Stimulated activated CD8-positive, alpha-beta memory T cell treated with anti-CD3 and anti-CD28 coated beads, Interleukin-4, amount 100 ng/mL, for 24 hours (primary cell): ENCODE data around the gene ITPKC.

ENCODE experiments used
- DNase-seq: peaks from one replicate; pipeline ENCODE4 v3.0.0-alpha.2; 2020; ENCODE audit warnings: low read depth

The ITPKC gene

GRCh38 chr19:40690050-40690692 is 26.7 kb upstream of the ITPKC start, which contains the start of gene NUMBL:
TSS of gene NUMBL (minus strand) at chr19:40690651. CDS start at chr19:40690483, 168 bp downstream.
- DNase-seq = no peak

GRCh38 chr19:40690693-40691420 is 26.1 kb upstream of the ITPKC start:
- peak; percentile 85 for DNase-seq

GRCh38 chr19:40691421-40692211 is 25.3 kb upstream of the ITPKC start:
- no peak for DNase-seq

GRCh38 chr19:40692212-40692551 is 24.7 kb upstream of the ITPKC start:
- no peak for DNase-seq

DNA sequence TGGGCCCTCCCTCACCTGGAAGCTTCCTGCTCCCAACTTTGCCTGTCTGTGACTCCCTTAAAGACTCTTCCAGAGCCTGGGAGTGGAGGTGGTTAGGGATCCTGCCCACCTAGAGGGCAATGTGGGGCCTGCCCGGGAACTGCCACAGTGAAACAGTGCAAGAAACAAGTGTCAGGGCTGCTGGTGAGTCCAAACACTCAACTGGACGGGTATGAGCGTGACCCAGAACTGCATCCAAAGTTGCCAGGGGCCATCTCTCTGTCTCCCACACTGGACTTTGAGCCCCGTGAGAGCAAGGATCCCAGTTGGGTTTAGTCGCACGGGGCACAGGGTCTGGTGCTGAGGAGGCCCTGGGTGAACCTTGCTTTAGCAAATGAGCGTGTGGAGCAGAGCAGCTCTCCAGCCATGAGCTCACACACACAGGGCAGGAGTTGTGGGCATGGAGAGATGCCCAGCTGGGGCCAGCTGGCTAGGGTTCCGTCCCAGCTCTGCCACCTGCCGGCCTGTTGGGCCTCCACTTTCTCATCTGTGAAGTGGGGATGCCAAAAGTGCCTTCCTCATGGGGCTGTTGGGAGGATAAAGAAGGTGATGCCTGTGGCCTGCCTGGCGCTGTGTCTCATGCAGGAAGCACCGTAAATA is 23.6 kb upstream of the ITPKC start:
- no peak for DNase-seq

DNA sequence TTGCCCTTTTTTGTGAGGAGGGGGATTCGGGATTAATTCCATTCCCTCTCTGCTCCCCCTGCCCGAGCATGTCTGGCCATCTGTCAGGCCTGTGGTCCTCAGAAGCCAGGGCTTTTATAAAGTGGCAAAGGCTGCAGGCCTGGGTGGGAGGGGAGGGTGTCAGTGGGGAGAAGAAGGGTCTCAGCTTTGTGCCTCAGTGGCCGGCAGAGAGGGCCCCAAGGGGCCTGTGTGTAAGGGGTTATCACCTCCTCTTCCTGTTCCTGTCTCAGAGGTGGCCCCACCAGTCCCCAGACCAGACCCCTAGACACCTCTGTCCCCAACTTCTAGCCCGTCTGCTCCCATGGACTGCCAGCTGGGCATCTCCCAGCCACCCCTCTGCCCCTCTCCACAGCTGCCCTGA is 23.0 kb upstream of the ITPKC start:
- DNase-seq = no peak

- DNase-seq = no peak
Measured at GRCh38 chr19:40695881-40696280, 21.0 kb upstream of the ITPKC start.

DNA sequence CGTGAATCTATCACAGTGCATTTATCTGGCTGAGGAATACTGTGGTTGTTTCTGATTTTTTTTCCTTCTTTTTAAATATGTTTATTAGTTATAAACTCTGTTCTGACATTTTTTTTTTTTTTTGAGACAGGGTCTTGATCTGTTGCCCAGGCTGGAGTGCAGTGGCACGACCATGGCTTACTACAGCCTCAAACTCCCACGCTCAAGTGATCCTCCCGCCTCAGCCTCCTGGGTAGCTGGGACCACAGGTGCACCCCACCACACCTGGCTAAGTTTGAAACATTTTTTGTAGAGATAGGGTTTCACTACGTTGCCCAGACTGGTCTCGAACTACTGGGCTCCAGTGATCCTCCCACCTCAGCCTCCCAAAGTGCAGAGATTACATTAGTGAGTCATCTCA is 19.9 kb upstream of the ITPKC start:
- DNase-seq = no peak

DNA sequence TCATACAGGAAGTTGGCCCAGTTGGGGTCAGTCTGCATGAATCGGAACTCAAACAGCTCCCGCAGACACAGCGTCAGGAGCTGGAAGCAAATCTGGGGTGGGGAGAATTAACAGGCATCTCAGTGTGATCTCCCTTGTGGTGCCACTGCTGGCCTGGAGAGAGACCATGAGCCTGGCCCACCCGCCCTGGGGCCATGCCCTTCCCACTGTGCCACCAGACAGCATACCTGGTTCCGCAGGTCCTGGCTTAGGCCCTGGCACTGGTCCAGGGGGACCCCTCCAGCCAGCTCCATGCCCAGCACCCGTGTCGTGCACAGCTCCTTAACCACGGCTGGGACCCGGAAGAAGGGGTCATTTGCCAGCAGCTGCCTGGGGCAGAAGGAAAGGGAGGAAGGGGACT is 16.8 kb upstream of the ITPKC start:
- no peak for DNase-seq

DNA sequence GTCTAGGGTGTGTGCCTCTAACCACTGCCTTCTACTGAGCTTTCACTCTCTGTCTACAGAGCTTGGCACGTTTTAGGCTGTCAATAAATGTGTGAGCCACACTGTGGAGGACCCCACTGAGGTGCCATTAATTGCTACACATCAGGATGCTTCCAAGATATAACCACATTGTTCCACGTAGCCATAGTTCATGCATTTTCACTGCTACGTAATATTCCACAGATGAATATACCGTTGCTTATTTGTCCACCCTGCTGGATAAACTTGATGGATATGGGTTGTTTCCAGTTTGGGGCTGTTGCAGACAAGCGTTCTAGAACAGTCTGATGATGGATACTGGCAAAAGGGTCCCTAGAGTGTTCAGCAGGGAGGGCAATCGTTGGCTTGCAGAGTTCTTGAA is 15.2 kb upstream of the ITPKC start:
- no peak for DNase-seq

GRCh38 chr19:40702337-40703012 is 14.4 kb upstream of the ITPKC start:
- no peak for DNase-seq

GRCh38 chr19:40703029-40703755 is 13.7 kb upstream of the ITPKC start:
- DNase-seq = no peak

GRCh38 chr19:40704491-40705361 is 12.2 kb upstream of the ITPKC start:
- no peak for DNase-seq

DNA sequence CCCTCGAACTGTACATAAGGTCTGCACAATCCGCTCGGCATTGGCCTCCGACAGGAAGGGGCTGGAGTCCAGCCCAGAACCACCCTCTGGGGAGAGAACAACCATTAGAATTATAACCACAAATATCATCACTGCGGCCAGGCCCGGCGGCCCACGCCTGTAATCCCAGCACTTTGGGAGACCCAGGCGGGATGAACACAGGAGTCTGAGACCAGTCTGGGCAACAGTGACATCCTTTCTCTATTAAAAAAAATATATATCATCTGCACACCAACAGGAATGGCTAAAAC is 11.6 kb upstream of the ITPKC start:
- DNase-seq = no peak

DNA sequence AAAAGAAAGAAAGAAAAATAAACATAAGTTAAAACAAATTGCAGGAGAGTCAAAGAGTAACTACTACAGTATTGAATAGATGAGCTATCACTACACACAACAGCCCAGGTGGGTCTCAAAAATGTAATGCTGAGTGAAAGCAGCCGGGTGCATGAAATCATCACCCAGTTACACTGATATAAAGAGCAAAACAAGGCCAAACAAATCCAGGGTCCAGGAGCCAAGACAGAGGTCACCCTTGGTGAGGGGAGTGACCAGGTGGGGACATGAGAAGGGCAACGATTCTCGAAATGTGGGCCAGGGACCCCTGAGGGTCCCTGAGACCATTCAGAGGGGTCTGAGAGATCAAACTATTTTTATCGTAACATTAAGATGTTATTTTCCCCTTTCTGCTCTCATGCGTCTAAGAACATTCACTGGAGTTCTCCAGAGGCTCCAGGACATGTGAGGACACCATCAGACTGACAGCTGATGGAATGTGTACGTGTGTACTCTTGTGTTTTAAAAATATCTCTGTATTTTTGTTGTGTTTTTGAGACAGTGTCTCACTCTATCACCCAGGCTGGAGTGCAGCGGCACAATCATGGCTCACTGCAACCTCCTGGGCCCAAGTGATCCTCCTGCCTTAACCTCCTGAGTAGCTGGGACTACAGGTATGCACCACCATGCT is 10.8 kb upstream of the ITPKC start:
- DNase-seq = no peak

- no peak for DNase-seq
Measured at GRCh38 chr19:40707615-40708014, 9.3 kb upstream of the ITPKC start.

- no peak for DNase-seq
Measured at GRCh38 chr19:40709817-40710216, 7.1 kb upstream of the ITPKC start.

DNA sequence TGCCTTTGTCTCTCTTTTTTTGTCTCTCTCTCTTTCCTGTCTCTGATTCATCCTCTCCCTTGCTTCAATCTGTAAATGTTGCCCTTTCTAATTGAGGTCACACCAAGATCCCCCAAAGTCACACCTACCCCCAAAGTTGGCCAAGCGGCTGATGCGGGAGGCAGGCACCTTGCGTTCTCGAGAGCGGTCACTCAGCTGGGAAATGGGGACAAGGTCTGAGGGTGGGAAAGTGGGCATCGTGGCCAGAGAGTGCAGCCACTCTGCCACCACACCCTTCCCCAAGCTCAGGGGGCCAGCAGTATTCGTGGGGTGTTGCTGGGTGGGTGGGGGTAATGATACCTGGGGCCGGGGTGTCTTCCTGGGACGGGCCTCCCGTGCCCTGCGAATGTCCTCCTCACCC is 3.0 kb upstream of the ITPKC start:
- no peak for DNase-seq

- DNase-seq = peak; percentile 88
Measured at GRCh38 chr19:40714441-40715299, 2.2 kb upstream of the ITPKC start.
